Ammon's horn (tissue), 1 donor: Measurements from ENCODE around the gene SCTR.

Source experiments
- DNase-seq: peaks from one replicate; pipeline ENCODE4 v3.0.0-alpha.2; 2016; ENCODE audit warnings: low spot score

SCTR gene

GRCh38 chr2:119523952-119524694, at the start of gene SCTR:
Gene SCTR, minus strand, starts transcription at chr2:119524483. Its CDS starts 257 bp downstream, at chr2:119524226.
- DNase-seq: no peak

GRCh38 chr2:119567292-119567691, 43.0 kb upstream of the SCTR start:
- DNase-seq: no peak

DNA sequence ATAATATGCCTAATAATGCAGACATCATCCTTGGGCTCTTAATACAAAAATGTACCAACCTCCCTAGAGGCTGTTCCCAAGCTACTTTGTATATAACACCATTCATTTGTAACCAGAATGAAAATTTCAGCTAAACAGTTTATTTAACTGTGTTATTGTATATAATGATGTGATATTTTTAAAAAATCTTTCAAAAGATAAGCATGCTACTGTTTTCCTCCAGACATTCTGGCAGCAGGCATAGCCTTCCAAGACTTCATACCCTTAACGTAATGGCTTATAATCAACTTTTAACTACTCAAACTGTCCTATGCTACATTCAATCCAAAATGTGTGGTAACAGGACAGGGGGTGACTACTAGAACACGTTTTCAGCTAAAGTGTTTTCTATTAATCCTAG, 41.2 kb upstream of the SCTR start:
- no peak for DNase-seq

GRCh38 chr2:119553687-119554344, 29.5 kb upstream of the SCTR start:
- no peak for DNase-seq

GRCh38 chr2:119552902-119553301, 28.6 kb upstream of the SCTR start:
- no peak for DNase-seq

DNA sequence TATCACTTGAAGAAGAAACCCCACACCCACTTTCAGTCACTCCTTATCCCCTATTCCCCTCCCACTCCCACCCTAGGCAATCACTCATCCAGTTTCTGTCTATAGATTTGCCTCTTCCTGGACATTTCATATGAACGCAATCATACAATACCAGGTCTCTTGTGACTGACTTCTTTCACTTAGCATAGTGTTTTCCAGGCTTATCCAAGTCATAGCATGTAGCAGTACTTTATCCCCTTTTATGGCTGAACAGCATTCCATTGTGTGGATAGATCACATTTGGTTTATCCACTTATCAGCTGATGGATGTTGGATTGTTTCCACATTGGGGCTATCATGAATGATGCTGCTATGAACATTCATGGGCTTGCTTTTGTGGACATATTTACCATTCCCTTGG, 26.6 kb upstream of the SCTR start:
- no peak for DNase-seq

GRCh38 chr2:119550346-119550745, 26.1 kb upstream of the SCTR start:
- DNase-seq: no peak

DNA sequence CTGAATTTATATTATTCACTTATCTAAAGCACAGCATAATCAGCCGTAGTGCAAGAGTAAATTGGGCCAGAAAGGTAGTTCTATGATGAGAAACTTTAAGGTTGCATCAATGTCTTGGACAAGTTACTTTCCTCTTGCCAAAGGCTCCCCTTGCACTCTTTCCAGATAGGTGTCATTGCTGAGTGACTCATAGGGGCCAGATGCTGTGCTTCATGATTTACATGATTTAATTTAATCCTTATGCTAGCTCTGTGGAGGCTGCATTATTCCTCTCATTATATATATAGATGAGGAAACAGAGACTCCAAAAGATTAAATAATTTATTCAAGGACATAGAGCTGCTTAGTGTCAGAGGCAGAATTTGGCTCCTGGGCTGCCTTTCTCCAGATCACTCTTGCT, 25.0 kb upstream of the SCTR start:
- DNase-seq: no peak

GRCh38 chr2:119548516-119549120, 24.3 kb upstream of the SCTR start:
- DNase-seq: no peak

- DNase-seq: no peak
Measured at GRCh38 chr2:119546447-119546767, 22.1 kb upstream of the SCTR start.

GRCh38 chr2:119545754-119546446, 21.6 kb upstream of the SCTR start:
- no peak for DNase-seq

GRCh38 chr2:119544939-119545475, 20.7 kb upstream of the SCTR start:
- DNase-seq: no peak

- DNase-seq: peak; percentile 79
Measured at GRCh38 chr2:119544075-119544938, 20.0 kb upstream of the SCTR start, which contains the start of gene CFAP221. Gene CFAP221, plus strand, starts transcription at chr2:119544449. Its CDS starts 1,683 bp downstream, at chr2:119546132.

GRCh38 chr2:119541476-119541875, 17.2 kb upstream of the SCTR start:
- no peak for DNase-seq

DNA sequence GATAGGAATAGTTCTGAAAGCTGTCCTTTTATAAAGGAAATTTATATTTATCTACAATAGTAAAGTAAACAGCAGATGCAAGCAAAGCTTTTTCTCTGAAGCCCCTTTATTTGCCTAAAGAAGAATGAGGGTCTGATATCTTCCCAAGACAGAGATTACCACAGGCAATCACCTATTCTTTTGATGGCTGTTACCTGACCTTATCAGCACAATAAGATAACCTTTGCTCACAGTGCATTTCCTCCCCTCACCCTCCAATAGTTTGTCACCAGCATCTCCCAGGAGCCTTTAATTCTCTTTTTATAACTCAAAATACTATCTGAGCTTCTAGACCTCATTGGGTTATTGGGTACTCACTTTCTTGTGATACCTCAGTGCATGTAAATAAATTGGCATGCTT, 13.5 kb upstream of the SCTR start:
- no peak for DNase-seq

GRCh38 chr2:119536707-119537106, 12.4 kb upstream of the SCTR start:
- DNase-seq: no peak

- no peak for DNase-seq
Measured at GRCh38 chr2:119536211-119536610, 11.9 kb upstream of the SCTR start.

GRCh38 chr2:119533560-119533959, 9.3 kb upstream of the SCTR start:
- DNase-seq: no peak

- DNase-seq: no peak
Measured at GRCh38 chr2:119531292-119531691, 7.0 kb upstream of the SCTR start.

DNA sequence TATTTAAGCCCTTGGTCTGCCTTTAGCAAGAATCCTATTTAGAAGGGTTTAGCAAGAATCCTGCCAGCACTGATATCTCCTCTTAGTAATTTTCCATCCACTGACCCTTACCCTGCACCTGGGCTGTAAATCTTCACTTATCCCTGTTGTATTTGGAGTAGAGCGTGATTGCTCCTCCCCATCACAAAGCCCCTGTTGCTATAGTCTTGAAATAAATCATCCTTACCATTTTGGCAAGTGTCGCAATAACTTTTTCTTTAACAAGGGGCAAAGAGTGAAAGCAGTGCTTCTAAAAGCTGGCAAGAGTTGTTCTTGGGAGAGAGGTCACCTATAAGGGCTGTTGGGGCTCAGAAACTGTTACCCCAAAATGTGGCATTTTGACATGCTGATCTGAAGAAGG, 3.7 kb upstream of the SCTR start:
- no peak for DNase-seq

GRCh38 chr2:119525614-119526013, 1.3 kb upstream of the SCTR start:
- DNase-seq: no peak
